ENCODE data around the gene HYPK. TPM values are rescaled to one million over a fixed set of nuclear protein-coding genes. Genes with fewer than 3 reads are reported as not detected.

HYPK gene, protein sequence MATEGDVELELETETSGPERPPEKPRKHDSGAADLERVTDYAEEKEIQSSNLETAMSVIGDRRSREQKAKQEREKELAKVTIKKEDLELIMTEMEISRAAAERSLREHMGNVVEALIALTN
- total RNA-seq: 23.6 and 24.3 TPM in 2 replicates

DNA sequence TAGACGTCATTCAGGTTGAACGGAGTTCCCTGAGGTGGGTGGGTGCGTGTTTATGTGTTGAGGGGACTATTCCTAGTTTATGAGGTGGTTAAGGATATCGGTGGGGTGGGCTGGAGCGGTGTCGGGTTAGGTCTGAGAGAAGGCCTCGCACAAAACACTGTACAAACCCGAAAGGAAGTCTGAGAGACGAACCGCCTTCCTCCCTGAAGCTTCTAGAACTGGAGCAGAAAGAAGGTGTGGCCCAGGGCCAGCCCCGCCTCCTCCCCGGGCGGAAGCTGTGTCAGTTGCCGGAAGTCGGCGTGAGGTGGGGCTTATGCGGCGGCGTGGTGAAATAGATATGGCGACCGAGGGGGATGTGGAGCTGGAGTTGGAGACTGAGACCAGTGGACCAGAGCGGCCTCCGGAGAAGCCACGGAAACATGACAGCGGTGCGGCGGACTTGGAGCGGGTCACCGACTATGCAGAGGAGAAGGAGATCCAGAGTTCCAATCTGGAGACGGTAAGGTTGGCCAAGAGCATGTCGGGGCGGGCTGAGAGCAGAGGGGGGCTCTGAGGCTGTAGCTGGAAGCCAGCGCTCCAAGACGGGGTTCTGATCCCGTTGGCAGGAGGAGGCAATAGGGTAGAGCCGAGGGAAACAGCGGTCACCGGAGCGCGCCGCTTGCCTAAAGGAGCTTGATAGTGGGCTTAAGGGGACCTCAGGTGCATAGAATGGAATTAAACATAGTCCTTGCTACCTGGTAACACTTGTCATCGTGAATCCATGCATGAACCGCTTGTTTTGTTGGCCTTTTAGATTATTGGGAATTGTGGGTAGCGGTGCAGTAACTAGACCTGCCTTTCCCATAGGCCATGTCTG lies at the start of gene HYPK:
TSS of gene HYPK (plus strand) at position 314 of the 856 bp plus-strand sequence. CDS start at position 338, 24 bp downstream.
- DNase-seq (ENCODE audit: low spot score): peak; percentile 88
- H3K9me3 Mint-ChIP-seq: no peaks in the 10 kb centered on the region
- intact Hi-C loops (cut with micrococcal nuclease): loop anchor here (1.0 to 2.0 kb wide), 2 partner anchors 8 to 54 kb away; partner anchors contain the start of genes PDIA3 and SERF2
- H3K36me3 Mint-ChIP-seq (ENCODE audit: low read depth): peaks cover 79% of the 10 kb centered on the region
- H3K4me1 Mint-ChIP-seq (ENCODE audit: low read depth): peaks cover 28% of the 10 kb centered on the region
- H3K4me3 Mint-ChIP-seq (ENCODE audit: low read depth): peak within 1 kb of the TSS; percentile 100
- peak within 1 kb of the TSS; percentile 97 for H3K27ac Mint-ChIP-seq
- H3K27me3 Mint-ChIP-seq (ENCODE audit: low read depth): no peaks in the 10 kb centered on the region

GRCh38 chr15:43751885-43752284 lies 48.5 kb upstream of the HYPK start:
- H3K27me3 Mint-ChIP-seq (ENCODE audit: low read depth): no peaks in the 10 kb centered on the region
- H3K4me1 Mint-ChIP-seq (ENCODE audit: low read depth): peaks cover 30% of the 10 kb centered on the region
- peak overlapping the region; percentile 10 for H3K4me3 Mint-ChIP-seq (ENCODE audit: low read depth)
- DNase-seq (ENCODE audit: low spot score): no peak
- intact Hi-C loops (cut with micrococcal nuclease): loop anchor here (2.0 kb wide), 2 partner anchors 19 to 25 kb away; partner anchors contain the start of gene ELL3
- no peak overlapping the region for H3K27ac Mint-ChIP-seq
- no peaks in the 10 kb centered on the region for H3K9me3 Mint-ChIP-seq
- H3K36me3 Mint-ChIP-seq (ENCODE audit: low read depth): peaks cover 74% of the 10 kb centered on the region

GRCh38 chr15:43762824-43763223 lies 37.6 kb upstream of the HYPK start:
- Mint-ChIP-seq H3K4me1 (ENCODE audit: low read depth) (no peaks in the 10 kb centered on the region), H3K4me3 (ENCODE audit: low read depth) (no peak overlapping the region), H3K27me3 (ENCODE audit: low read depth) (no peaks in the 10 kb centered on the region), H3K9me3 (no peaks in the 10 kb centered on the region), H3K36me3 (ENCODE audit: low read depth) (peaks cover 73% of the 10 kb centered on the region), H3K27ac (no peak overlapping the region)
- intact Hi-C loops (cut with micrococcal nuclease): no loop called here
- no peak for DNase-seq (ENCODE audit: low spot score)

DNA sequence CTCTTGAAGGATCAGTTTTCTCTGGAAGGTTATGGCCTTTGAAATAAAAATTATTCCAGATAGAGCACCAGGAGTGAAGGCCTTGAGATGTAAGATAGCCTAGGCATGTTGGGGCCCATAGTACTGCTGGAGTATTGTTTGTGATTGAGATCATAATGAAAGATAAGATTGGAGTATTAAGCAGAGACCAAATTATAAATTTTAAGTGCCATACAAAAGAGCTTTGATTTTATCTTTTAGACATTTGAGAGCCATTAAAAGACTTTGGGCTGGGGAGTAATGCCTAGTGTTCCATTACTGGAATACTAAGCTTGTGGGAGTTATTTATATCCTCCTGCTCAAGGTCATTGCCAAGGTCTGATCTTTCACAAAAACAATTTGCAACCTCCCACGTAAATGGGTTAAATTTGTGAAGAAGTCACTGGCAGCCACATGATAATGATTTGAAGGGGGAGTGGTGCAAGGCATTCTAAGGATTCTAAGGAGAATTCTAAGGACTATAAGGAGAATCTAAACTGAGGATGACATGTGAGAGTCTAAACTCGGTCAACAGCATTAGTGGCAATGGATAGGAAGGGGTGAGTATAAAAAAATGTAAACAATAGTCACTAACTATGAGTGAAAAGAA lies 36.5 kb upstream of the HYPK start:
- Mint-ChIP-seq H3K36me3 (ENCODE audit: low read depth) (peaks cover 74% of the 10 kb centered on the region), H3K9me3 (no peaks in the 10 kb centered on the region), H3K4me1 (ENCODE audit: low read depth) (no peaks in the 10 kb centered on the region), H3K4me3 (ENCODE audit: low read depth) (no peak overlapping the region), H3K27ac (peak overlapping the region; percentile 16), H3K27me3 (ENCODE audit: low read depth) (no peaks in the 10 kb centered on the region)
- DNase-seq (ENCODE audit: low spot score): no peak
- intact Hi-C loops (cut with micrococcal nuclease): no loop called here

GRCh38 chr15:43769584-43770228 lies 30.7 kb upstream of the HYPK start:
- no peak overlapping the region for H3K4me3 Mint-ChIP-seq (ENCODE audit: low read depth)
- H3K9me3 Mint-ChIP-seq: no peaks in the 10 kb centered on the region
- peaks cover 75% of the 10 kb centered on the region for H3K36me3 Mint-ChIP-seq (ENCODE audit: low read depth)
- H3K27ac Mint-ChIP-seq: peak overlapping the region; percentile 21
- no peaks in the 10 kb centered on the region for H3K4me1 Mint-ChIP-seq (ENCODE audit: low read depth)
- intact Hi-C loops (cut with micrococcal nuclease): loop anchor here (2.0 kb wide), 1 partner anchor 17 kb away; no protein-coding TSS in a partner anchor
- no peaks in the 10 kb centered on the region for H3K27me3 Mint-ChIP-seq (ENCODE audit: low read depth)
- peak; percentile 33 for DNase-seq (ENCODE audit: low spot score)

DNA sequence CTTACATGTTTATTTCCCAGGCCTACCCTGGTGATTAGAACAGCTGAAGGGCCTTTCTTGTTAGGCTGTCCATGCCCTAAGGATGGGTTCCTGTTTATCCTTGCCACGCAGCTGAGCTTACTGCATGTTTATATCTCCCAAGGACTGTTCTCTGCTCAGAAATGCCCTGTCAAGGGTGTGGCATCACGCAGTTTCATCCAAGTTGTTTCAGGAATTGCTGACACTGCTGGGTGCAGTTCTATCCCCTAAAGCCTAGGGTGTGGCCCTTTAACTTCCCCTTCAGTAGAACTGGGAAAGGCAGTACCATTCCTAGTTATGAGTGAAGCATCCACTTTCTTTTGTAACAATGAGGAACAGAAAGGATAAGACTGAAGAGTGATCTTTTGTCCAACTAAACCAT lies 28.6 kb upstream of the HYPK start:
- H3K4me3 Mint-ChIP-seq (ENCODE audit: low read depth): no peak overlapping the region
- H3K27ac Mint-ChIP-seq: no peak overlapping the region
- intact Hi-C loops (cut with micrococcal nuclease): loop anchor here (2.0 kb wide), 1 partner anchor 19 kb away; no protein-coding TSS in a partner anchor
- peaks cover 58% of the 10 kb centered on the region for H3K36me3 Mint-ChIP-seq (ENCODE audit: low read depth)
- H3K27me3 Mint-ChIP-seq (ENCODE audit: low read depth): no peaks in the 10 kb centered on the region
- H3K4me1 Mint-ChIP-seq (ENCODE audit: low read depth): no peaks in the 10 kb centered on the region
- no peaks in the 10 kb centered on the region for H3K9me3 Mint-ChIP-seq
- no peak for DNase-seq (ENCODE audit: low spot score)

DNA sequence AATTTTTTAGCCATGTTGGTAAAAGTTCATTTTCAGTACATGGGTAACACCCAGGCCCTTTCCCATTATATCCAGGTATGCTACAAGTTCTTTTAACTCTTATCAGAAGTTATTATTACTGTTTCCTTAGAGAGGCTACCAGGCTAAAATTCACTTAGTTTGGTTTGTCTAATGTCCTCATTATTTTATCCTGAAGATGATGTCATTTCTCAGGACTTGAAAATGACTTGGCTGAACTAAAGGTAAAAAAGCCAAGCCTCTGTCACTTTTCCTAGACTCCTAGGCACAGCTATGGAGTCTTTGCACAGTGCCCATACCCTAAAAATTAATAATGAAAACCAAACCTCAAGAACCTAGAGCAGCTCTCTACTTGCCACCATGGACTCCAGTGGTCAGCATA lies 27.8 kb upstream of the HYPK start:
- peaks cover 56% of the 10 kb centered on the region for H3K36me3 Mint-ChIP-seq (ENCODE audit: low read depth)
- no peak for DNase-seq (ENCODE audit: low spot score)
- H3K27ac Mint-ChIP-seq: no peak overlapping the region
- H3K27me3 Mint-ChIP-seq (ENCODE audit: low read depth): no peaks in the 10 kb centered on the region
- no peaks in the 10 kb centered on the region for H3K9me3 Mint-ChIP-seq
- H3K4me3 Mint-ChIP-seq (ENCODE audit: low read depth): no peak overlapping the region
- peaks cover 2% of the 10 kb centered on the region for H3K4me1 Mint-ChIP-seq (ENCODE audit: low read depth)
- intact Hi-C loops (cut with micrococcal nuclease): no loop called here

GRCh38 chr15:43774062-43774461 lies 26.3 kb upstream of the HYPK start:
- H3K36me3 Mint-ChIP-seq (ENCODE audit: low read depth): peaks cover 43% of the 10 kb centered on the region
- no peak overlapping the region for H3K4me3 Mint-ChIP-seq (ENCODE audit: low read depth)
- intact Hi-C loops (cut with micrococcal nuclease): no loop called here
- no peak for DNase-seq (ENCODE audit: low spot score)
- peaks cover 6% of the 10 kb centered on the region for H3K4me1 Mint-ChIP-seq (ENCODE audit: low read depth)
- H3K27me3 Mint-ChIP-seq (ENCODE audit: low read depth): peaks cover 2% of the 10 kb centered on the region
- no peaks in the 10 kb centered on the region for H3K9me3 Mint-ChIP-seq
- no peak overlapping the region for H3K27ac Mint-ChIP-seq

DNA sequence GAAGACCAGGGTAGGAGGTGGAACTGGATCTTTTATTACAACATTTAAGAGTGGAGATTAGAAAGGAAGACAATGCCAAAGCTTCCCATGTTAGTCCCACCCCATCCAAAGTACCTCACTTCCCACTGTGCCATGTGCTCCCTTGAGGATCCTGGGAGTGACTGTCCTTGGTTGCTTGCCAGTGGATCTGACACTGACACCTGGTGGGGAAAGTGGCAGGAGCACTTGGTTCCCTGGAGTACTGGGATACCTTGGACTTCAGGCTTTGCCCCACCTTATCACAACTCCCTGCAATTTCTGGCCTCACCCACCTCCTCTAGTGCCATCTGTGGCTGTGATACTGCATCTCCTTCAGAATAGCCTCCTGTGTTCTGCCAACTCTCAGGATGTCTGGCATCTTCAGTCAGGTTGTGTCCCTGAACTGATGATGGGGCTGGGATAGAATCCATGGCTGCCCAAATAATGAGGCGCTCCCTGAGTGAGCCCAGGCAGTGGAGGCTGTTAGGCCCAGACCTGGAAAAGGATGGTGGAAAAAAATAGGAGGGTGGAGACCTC lies 24.9 kb upstream of the HYPK start:
- Mint-ChIP-seq H3K27me3 (ENCODE audit: low read depth) (peaks cover 5% of the 10 kb centered on the region), H3K36me3 (ENCODE audit: low read depth) (peaks cover 29% of the 10 kb centered on the region), H3K27ac (no peak overlapping the region), H3K4me3 (ENCODE audit: low read depth) (no peak overlapping the region), H3K9me3 (no peaks in the 10 kb centered on the region), H3K4me1 (ENCODE audit: low read depth) (peaks cover 7% of the 10 kb centered on the region)
- DNase-seq (ENCODE audit: low spot score): no peak
- intact Hi-C loops (cut with micrococcal nuclease): no loop called here

DNA sequence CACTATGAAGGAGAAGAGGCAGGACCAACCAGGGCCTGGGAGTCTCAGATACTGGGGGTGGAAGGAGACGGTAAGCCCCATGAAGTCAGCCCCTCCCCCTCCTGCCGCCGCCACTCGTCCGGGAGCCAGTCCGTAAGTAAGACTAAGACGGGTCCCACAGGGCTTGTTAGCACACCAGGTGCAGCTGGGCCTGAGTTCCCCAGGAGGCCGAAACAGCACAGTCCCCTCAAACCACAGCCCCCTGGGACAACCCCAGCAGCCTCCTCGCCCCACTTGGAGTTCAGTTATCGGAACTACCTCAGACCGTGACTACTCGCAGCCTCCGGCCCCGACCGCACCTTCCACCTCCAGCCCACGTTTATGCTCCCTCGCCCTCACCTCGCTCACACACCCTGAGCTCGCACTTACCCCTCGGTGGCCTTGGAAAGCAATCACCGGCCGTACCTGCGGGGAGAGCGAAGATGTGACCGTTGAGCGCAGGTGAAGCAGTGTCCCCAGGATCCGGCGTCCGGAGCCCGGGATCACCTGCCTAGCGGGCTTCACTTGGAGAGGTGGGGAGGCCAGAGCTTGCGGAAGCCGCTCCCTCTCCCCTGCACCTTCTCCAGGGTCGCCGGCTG lies 24.2 kb upstream of the HYPK start:
- intact Hi-C loops (cut with micrococcal nuclease): loop anchor here (2.0 kb wide), 2 partner anchors 17 to 25 kb away; partner anchors contain the start of gene SERF2
- no peaks in the 10 kb centered on the region for H3K9me3 Mint-ChIP-seq
- no peak overlapping the region for H3K27ac Mint-ChIP-seq
- no peak for DNase-seq (ENCODE audit: low spot score)
- peaks cover 22% of the 10 kb centered on the region for H3K36me3 Mint-ChIP-seq (ENCODE audit: low read depth)
- H3K27me3 Mint-ChIP-seq (ENCODE audit: low read depth): peaks cover 9% of the 10 kb centered on the region
- H3K4me1 Mint-ChIP-seq (ENCODE audit: low read depth): peaks cover 7% of the 10 kb centered on the region
- H3K4me3 Mint-ChIP-seq (ENCODE audit: low read depth): peak overlapping the region; percentile 83

GRCh38 chr15:43776718-43777266 lies 23.6 kb upstream of the HYPK start, which contains the start of gene ELL3:
ELL3 (minus strand) TSS chr15:43776966; CDS start chr15:43776901, 65 bp downstream.
- DNase-seq (ENCODE audit: low spot score): peak; percentile 68
- peaks cover 9% of the 10 kb centered on the region for H3K27me3 Mint-ChIP-seq (ENCODE audit: low read depth)
- H3K9me3 Mint-ChIP-seq: no peaks in the 10 kb centered on the region
- intact Hi-C loops (cut with micrococcal nuclease): loop anchor here (1.0 to 2.0 kb wide), 3 partner anchors 16 to 48 kb away; partner anchors contain the start of genes MFAP1 and SERF2
- H3K36me3 Mint-ChIP-seq (ENCODE audit: low read depth): peaks cover 18% of the 10 kb centered on the region
- peaks cover 7% of the 10 kb centered on the region for H3K4me1 Mint-ChIP-seq (ENCODE audit: low read depth)
- peak within 1 kb of the TSS; percentile 83 for H3K4me3 Mint-ChIP-seq (ENCODE audit: low read depth)
- H3K27ac Mint-ChIP-seq: peak within 1 kb of the TSS; percentile 83
